Measurements from ENCODE around the gene HSH2D. TPM values are rescaled to one million over a fixed set of nuclear protein-coding genes. Genes with fewer than 3 reads are reported as not detected.

The HSH2D gene
- total and polyA plus RNA-seq, 9 of the 15 experiments (the other 6 are each of a cell fraction or from before 2014, with no cell fraction given) = 0.03 to 1.1 (median 0.35) TPM; not detected in 1

DNA sequence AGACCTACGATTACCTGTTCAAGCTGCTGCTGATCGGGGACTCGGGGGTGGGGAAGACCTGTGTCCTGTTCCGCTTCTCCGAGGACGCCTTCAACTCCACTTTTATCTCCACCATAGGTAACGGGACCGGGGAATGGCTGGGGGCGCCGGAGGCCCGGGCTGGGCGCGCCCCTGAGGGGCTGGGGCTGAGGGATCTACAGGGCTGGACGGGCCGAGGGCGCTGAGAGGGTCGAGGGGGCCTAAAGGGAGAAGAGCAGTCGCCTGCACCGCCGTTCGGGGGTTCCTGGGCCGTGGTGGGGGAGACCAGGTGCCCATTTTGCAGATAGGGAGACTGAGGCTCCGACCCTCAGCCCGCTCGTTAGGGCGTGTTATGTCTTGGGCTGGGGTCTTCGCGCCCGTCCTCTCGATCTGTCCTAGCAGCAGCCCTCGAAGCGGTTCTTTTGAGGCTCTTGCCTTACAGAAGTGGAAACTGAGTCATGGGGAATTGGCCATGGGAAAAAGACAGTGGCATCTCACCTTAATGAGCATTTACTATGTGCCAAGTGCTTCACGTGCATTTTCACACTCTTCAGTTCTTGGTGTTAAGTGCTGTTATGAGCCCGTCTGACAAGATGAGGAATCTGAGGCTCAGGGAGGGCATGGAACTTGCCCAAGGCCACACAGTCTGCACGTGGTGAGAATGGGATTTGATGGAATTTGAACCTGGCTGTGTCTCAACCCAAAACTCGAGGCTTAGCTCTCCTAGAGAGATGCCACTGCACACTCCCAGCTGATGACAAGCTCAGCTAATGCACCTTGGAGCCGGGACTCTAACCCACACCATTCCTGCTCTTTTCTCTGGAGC is 31.4 kb upstream of the HSH2D start (continued):
- TF ChIP-seq MCM2 (IDR thresholded peaks at IDR 0.05; ENCODE audit: low read depth) = no peak
- no peak for TF ChIP-seq E2F3 (CRISPR knock-in tag; IDR thresholded peaks at IDR 0.05)
- TF ChIP-seq NFRKB (IDR thresholded peaks at IDR 0.05; ENCODE audit: low read depth) = peak; percentile 69; the same call in 1 of the 2 replicates
- TF ChIP-seq SMARCB1 (IDR thresholded peaks at IDR 0.05; ENCODE audit: insufficient read length, low read depth) = no peak
- TF ChIP-seq, protein P1, sequence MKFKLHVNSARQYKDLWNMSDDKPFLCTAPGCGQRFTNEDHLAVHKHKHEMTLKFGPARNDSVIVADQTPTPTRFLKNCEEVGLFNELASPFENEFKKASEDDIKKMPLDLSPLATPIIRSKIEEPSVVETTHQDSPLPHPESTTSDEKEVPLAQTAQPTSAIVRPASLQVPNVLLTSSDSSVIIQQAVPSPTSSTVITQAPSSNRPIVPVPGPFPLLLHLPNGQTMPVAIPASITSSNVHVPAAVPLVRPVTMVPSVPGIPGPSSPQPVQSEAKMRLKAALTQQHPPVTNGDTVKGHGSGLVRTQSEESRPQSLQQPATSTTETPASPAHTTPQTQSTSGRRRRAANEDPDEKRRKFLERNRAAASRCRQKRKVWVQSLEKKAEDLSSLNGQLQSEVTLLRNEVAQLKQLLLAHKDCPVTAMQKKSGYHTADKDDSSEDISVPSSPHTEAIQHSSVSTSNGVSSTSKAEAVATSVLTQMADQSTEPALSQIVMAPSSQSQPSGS (CRISPR knock-in tag; IDR thresholded peaks at IDR 0.05) = no peak; the same call in 1 of the 2 replicates
- no peak for TF ChIP-seq CC2D1A (IDR thresholded peaks at IDR 0.05)
- TF ChIP-seq BRD4 (IDR thresholded peaks at IDR 0.05) = peak; percentile 87; the same call in 1 of the 2 replicates
- peak in 1 of 3 experiments; percentile 40 for TF ChIP-seq YY1 (IDR thresholded peaks at IDR 0.05; ENCODE audit: borderline replicate concordance in 1 of 3, control insufficient read depth in 1 of 3, extremely low read depth in 1 of 3, insufficient read depth in 3 of 3, insufficient read length in 1 of 3, insufficient replicate concordance in 2 of 3, low read depth in 1 of 3, low read length in 2 of 3)
- TF ChIP-seq, protein P2, sequence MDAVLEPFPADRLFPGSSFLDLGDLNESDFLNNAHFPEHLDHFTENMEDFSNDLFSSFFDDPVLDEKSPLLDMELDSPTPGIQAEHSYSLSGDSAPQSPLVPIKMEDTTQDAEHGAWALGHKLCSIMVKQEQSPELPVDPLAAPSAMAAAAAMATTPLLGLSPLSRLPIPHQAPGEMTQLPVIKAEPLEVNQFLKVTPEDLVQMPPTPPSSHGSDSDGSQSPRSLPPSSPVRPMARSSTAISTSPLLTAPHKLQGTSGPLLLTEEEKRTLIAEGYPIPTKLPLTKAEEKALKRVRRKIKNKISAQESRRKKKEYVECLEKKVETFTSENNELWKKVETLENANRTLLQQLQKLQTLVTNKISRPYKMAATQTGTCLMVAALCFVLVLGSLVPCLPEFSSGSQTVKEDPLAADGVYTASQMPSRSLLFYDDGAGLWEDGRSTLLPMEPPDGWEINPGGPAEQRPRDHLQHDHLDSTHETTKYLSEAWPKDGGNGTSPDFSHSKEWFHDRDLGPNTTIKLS (IDR thresholded peaks at IDR 0.05; ENCODE audit: borderline replicate concordance, low read depth) = 0 out of 2 replicates have a peak, but pooled peaks have one; percentile 12
- TF ChIP-seq ZC3H11A (IDR thresholded peaks at IDR 0.05; ENCODE audit: low read depth, low read length) = no peak
- TF ChIP-seq ZBTB7A (IDR thresholded peaks at IDR 0.05; ENCODE audit: borderline replicate concordance, control insufficient read depth, low read depth, low read length) = peak; percentile 29; the same call in 1 of the 2 replicates
- peak; percentile 63 for TF ChIP-seq SUPT5H (IDR thresholded peaks at IDR 0.05)
- 0 out of 2 replicates have a peak, but pooled peaks have one; percentile 54 for TF ChIP-seq TOE1 (IDR thresholded peaks at IDR 0.05; ENCODE audit: borderline replicate concordance)
- no peak for TF ChIP-seq TOE1 (CRISPR knock-in tag; IDR thresholded peaks at IDR 0.05; ENCODE audit: borderline replicate concordance, low read depth)
- TF ChIP-seq NR2C2 (CRISPR knock-in tag; IDR thresholded peaks at IDR 0.05) = no peak
- TF ChIP-seq NR2C2 (tag; IDR thresholded peaks at IDR 0.05) = peak; percentile 11; the same call in 1 of the 2 replicates
- TF ChIP-seq ADNP (tag; IDR thresholded peaks at IDR 0.05) = peak; percentile 97
- TF ChIP-seq SAP30 (IDR thresholded peaks at IDR 0.05; ENCODE audit: borderline replicate concordance, insufficient read depth, low read depth, low read length, poor library complexity, severe bottlenecking) = no peak
- TF ChIP-seq, protein P3, sequence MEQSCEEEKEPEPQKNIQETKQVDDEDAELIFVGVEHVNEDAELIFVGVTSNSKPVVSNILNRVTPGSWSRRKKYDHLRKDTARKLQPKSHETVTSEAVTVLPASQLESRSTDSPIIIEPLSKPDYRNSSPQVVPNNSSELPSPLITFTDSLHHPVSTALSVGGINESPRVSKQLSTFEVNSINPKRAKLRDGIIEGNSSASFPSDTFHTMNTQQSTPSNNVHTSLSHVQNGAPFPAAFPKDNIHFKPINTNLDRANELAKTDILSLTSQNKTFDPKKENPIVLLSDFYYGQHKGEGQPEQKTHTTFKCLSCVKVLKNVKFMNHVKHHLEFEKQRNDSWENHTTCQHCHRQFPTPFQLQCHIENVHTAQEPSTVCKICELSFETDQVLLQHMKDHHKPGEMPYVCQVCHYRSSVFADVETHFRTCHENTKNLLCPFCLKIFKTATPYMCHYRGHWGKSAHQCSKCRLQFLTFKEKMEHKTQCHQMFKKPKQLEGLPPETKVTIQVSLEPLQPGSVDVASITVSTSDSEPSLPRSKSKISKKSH (CRISPR knock-in tag; IDR thresholded peaks at IDR 0.05) = no peak
- TF ChIP-seq CHCHD3 (CRISPR knock-in tag; IDR thresholded peaks at IDR 0.05) = no peak
- no peak for TF ChIP-seq ZNF3 (CRISPR knock-in tag; IDR thresholded peaks at IDR 0.05)
- TF ChIP-seq ZNF668 (CRISPR knock-in tag; IDR thresholded peaks at IDR 0.05) = no peak

Measured in K562 (cell line).